SK-N-MC (cell line): ENCODE results near the gene ATXN10.
"Not testable (repeated sequence)": the region's sequence is repeated elsewhere in the genome, so short reads cannot be mapped to it uniquely, and the experiment has no call there.

Source experiments
- DNase-seq: peaks from one replicate; pipeline ENCODE4 v3.0.0-alpha.2; 2011; ENCODE audit warnings: low read depth, low spot score
- H3K27ac ChIP-seq: fragments of 200-600 bp; sonication (generic); 2 replicates; pipeline ENCODE4 v1.5.1; 2016; ENCODE audit warnings: mixed run types
- H3K36me3 ChIP-seq: fragments of 200-600 bp; sonication (generic); 2 replicates; pipeline ENCODE4 v1.6.1; 2017; ENCODE audit warnings: antibody characterized with exemption, low read length, mixed read lengths; ENCODE audit not compliant: insufficient read depth
- H3K4me3 ChIP-seq: fragments of 200-600 bp; sonication (generic); 2 replicates; pipeline ENCODE4 v1.5.1; 2016
- H3K9ac ChIP-seq: fragments of 200-600 bp; sonication (generic); 2 replicates; pipeline ENCODE4 v1.8.0; 2017; ENCODE audit warnings: mixed run types, mixed read lengths; ENCODE audit not compliant: insufficient read length
- H3K9me3 ChIP-seq: fragments of 200-600 bp; sonication (generic); 2 replicates; pipeline ENCODE4 v1.6.1; 2017; ENCODE audit warnings: low read depth, mild to moderate bottlenecking, antibody characterized with exemption, low read length, moderate library complexity, mixed read lengths
- EZH2 ChIP-seq: fragments of 200-600 bp; sonication (generic); IDR thresholded peaks from one replicate; pipeline ENCODE4 v1.6.1; 2017; ENCODE audit warnings: antibody characterized with exemption
- FOXP2 ChIP-seq: optimal IDR thresholded peaks from 2 replicates; pipeline ENCODE3; 2011; ENCODE audit warnings: mild to moderate bottlenecking, moderate library complexity; ENCODE audit not compliant: insufficient read depth; ENCODE audit errors: extremely low read length, control extremely low read depth
- POLR2AphosphoS5 ChIP-seq: IDR thresholded peaks from 2 replicates; pipeline ENCODE4 v1.6.1; 2012; ENCODE audit warnings: mild to moderate bottlenecking, low read depth, low read length, borderline replicate concordance

The ATXN10 gene

DNA sequence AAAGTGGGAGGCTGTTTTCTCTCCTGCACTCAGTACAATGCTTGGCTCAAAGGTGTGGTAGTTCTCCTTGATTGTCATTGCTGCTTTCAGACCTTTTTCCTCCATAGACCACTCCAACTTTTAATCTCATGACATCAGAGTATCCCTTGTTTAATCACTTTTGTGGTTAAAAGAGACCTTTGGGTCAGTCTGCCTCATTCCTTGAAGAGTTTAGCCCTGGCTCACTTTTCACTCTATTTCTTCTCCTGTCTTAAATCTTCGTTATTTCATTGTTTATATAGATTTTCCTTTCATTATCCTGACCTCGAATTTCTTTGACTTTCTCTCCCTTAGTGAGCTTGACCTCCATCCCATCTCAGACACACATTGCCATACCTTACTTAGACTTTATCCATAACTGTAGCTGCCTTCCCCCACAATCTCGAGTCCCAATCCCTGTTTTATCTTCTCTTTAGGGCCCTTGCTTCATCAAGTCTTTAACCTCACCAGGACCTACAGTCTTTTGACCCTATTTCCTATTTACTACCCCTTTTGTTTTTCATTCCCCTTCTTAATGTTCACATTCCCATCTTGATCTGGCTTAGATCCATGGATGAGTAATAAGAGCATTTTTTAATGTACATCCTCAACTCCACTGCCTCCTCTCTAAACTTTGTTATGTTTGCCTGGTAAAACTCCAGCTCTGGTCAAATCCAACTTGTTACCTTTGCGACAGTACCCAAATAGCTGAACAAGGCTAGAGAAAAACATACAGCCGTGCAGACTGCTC is 9.5 kb downstream of the ATXN10 start:
- TF ChIP-seq POLR2AphosphoS5 (no peak), EZH2 (no peak), FOXP2 (no peak)
- Histone ChIP-seq H3K9me3 (no peaks in the 10 kb centered on the region), H3K27ac (no peak overlapping the region), H3K9ac (no peak overlapping the region), H3K36me3 (peaks cover 3% of the 10 kb centered on the region; the same call in 1 of the 2 replicates), H3K4me3 (no peak overlapping the region)
- DNase-seq = no peak

DNA sequence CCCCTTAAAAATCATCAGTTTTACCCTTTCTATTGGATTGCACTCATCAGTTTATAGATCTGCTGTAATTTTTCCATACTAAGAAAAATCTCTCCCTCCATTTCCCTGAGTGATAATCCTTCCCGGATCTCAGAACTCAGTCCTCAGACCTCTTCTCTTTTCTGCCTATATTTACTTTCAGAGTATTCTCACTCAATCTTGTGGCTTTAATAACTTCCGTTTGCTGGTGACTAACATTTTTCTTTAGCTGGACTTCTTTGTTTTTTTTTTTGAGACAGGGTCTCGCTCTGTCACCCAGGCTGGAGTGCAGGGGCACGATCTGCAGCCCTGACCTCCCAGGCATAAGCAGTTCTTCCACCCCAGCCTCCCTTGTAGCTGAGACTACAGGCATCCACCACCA is 10.4 kb downstream of the ATXN10 start:
- no peaks in the 10 kb centered on the region for H3K9me3 ChIP-seq
- no peak overlapping the region for H3K4me3 ChIP-seq
- no peak overlapping the region for H3K27ac ChIP-seq
- no peak for DNase-seq
- no peaks in the 10 kb centered on the region; the same call in 1 of the 2 replicates for H3K36me3 ChIP-seq
- TF ChIP-seq FOXP2 = no peak
- no peak for TF ChIP-seq POLR2AphosphoS5
- TF ChIP-seq EZH2 = no peak
- no peak overlapping the region for H3K9ac ChIP-seq

DNA sequence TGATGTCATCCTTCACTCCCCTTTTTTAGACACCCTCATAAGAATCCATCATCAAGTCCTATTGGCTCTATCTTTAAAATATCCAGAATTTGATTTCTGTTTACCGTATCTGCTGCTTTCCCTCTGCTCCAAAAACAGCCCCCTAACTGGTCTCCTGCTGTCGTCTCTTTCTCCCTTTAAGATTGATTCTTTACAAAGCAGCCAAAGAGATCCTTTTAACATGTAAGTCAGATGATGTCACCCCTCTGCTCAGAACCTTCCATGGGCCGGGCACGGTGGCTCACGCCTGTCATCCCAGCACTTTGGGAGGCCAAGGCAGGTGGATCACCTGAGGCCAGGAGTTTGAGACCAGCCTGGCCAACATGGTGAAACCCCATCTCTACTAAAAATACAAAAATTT is 11.1 kb downstream of the ATXN10 start:
- H3K9me3 ChIP-seq, H3K27ac ChIP-seq, H3K9ac ChIP-seq, H3K4me3 ChIP-seq, H3K36me3 ChIP-seq, DNase-seq: not testable (repeated sequence)

DNA sequence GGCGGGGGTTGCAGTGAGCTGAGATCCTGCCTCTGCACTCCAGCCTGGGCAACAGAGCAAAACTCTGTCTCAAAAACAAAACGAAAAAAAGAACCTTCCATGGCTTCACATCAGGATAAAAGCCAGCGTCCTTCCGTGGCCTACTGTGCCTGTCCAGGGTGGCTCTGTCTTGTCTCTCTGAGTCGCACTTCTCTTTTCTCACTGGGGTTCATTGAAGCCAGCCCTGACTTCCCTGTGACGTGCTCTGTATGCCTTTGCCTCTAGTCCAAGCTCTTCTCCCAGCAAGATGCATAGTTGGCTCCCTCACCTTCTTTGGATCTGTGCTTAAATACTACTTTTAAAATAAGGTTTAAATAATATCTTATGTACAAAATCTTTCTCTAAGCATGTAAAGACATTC is 11.6 kb downstream of the ATXN10 start:
- Histone ChIP-seq H3K4me3 (no peak overlapping the region), H3K36me3 (no peaks in the 10 kb centered on the region), H3K9ac (no peak overlapping the region), H3K27ac (no peak overlapping the region), H3K9me3 (no peaks in the 10 kb centered on the region)
- TF ChIP-seq POLR2AphosphoS5 (no peak), FOXP2 (no peak), EZH2 (no peak)
- DNase-seq = no peak

DNA sequence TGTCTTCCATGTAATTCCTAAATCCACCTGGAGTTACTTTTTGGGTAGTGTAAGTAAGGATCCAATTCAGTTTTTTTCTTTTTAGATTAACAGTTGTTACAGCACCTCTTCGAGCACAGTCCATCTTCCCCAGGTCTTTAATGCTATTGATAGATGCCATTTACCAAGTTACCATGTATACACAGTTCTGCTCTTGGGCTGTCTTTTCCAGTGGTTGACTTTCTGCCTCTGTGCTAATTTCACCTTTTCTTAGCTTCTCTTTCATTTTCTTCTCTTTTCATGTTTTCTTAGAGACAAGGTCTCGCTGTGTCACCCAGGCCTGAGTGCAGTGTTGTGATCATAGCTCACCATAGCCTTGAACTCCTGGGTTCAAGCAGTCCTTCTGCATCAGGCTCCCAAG is 12.0 kb downstream of the ATXN10 start:
- Histone ChIP-seq H3K9me3 (no peaks in the 10 kb centered on the region), H3K27ac (peak overlapping the region; percentile 75; the same call in 1 of the 2 replicates), H3K9ac (no peak overlapping the region), H3K36me3 (no peaks in the 10 kb centered on the region), H3K4me3 (no peak overlapping the region)
- TF ChIP-seq EZH2 (no peak), POLR2AphosphoS5 (no peak), FOXP2 (no peak)
- DNase-seq = no peak

DNA sequence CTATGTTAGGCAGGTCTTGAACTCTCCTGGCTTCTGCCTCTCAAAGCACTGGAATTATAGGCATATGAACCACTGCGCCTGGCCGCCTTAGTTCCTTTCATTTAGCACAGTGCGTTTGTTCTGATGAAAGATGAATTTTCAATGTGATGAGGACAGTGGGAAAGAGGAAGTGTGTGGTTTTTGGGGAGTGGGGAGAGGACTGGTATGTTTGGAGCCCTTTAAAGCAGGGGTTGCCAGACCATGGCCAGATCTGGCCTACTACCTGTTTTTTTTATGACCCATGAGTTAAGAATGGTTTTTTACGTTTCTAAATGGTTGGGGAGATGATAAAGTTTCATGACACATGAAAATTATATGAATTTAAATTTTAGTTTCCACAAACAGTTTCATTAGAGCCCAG is 12.5 kb downstream of the ATXN10 start:
- Histone ChIP-seq H3K9ac (peak overlapping the region; percentile 16), H3K36me3 (no peaks in the 10 kb centered on the region), H3K4me3 (peak overlapping the region; percentile 28), H3K9me3 (no peaks in the 10 kb centered on the region), H3K27ac (peak overlapping the region; percentile 75)
- no peak for DNase-seq
- no peak for TF ChIP-seq EZH2
- no peak for TF ChIP-seq FOXP2
- TF ChIP-seq POLR2AphosphoS5 = no peak

DNA sequence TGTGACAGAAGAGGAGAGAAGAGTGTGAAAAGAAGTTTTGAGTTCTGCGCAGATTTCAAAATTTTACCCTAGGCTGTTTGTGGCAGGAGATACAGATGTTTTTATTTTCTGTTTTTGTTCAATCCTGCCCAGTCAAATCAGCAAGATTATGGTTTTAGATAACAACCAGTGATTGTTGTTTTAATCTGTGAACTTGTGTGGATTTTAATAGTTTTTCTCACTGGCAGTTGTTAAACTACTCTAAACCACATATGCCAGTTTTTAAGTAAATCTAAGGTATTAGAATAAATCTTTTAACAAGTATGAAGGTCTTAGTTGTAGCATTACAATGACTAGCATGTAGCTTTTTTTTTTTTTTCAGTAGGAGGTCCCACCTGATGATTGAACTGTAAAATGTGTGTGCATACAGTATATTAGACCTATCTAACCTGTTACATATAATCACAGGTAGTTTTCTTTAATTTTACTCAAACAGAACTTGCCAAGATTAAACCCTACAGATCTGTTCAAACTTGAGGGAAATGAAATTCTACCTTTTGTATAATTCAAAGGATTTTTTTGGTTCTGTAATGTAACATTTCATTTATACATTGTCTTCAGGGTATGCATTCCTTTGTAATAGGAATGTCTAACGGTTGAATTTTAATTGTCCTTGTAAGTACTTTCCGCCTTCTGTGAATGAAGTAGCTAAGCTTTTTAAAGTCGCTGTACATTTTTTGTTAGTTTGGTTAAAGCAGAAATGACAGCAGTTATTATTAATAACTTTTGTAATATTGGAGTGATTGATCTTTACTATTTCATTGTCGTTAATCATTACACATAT is 13.3 kb downstream of the ATXN10 start:
- Histone ChIP-seq H3K9ac (peak overlapping the region; percentile 16), H3K9me3 (no peaks in the 10 kb centered on the region), H3K27ac (peak overlapping the region; percentile 75), H3K36me3 (peaks cover 3% of the 10 kb centered on the region; the same call in 1 of the 2 replicates), H3K4me3 (peak overlapping the region; percentile 35)
- TF ChIP-seq POLR2AphosphoS5 (no peak), EZH2 (no peak), FOXP2 (no peak)
- no peak for DNase-seq

DNA sequence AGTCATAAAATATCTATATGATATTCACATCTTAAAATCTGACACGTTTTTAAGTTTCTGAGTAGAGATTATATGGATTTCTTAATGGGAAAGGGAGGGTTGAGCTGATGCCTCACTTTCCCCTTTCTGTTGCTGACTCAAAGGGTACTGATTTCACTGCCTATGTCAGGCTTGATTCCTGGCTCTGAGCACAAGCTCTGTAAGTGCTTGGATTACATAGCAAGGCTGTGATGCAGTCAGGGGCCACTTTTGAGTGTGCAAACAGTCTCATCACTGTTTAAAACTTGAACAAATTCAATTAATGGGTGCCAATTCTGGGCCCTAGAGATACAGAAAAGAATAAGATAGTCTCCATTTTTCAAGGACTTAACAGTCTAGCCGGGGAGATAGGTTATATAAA is 14.4 kb downstream of the ATXN10 start:
- no peak for DNase-seq
- no peak overlapping the region for H3K4me3 ChIP-seq
- H3K36me3 ChIP-seq = peaks cover 13% of the 10 kb centered on the region
- 0 out of 2 replicates have a peak overlapping the region, but pooled peaks have one; percentile 75 for H3K27ac ChIP-seq
- H3K9ac ChIP-seq = no peak overlapping the region
- no peak for TF ChIP-seq EZH2
- TF ChIP-seq POLR2AphosphoS5 = no peak
- TF ChIP-seq FOXP2 = no peak
- H3K9me3 ChIP-seq = no peaks in the 10 kb centered on the region
